GM12801 (cell line): ENCODE data around the gene SFTA2.

Experiments
- TF ChIP-seq, protein P1 (sequence below): IDR thresholded peaks from one replicate; pipeline ENCODE4 v1.5.1; 2011; ENCODE audit warnings: control low read depth; ENCODE audit not compliant: insufficient read length; ENCODE audit errors: extremely low read depth

Gene SFTA2

GRCh38 chr6:30894935-30895334 is 37.0 kb downstream of the SFTA2 start:
- TF ChIP-seq, protein P1, sequence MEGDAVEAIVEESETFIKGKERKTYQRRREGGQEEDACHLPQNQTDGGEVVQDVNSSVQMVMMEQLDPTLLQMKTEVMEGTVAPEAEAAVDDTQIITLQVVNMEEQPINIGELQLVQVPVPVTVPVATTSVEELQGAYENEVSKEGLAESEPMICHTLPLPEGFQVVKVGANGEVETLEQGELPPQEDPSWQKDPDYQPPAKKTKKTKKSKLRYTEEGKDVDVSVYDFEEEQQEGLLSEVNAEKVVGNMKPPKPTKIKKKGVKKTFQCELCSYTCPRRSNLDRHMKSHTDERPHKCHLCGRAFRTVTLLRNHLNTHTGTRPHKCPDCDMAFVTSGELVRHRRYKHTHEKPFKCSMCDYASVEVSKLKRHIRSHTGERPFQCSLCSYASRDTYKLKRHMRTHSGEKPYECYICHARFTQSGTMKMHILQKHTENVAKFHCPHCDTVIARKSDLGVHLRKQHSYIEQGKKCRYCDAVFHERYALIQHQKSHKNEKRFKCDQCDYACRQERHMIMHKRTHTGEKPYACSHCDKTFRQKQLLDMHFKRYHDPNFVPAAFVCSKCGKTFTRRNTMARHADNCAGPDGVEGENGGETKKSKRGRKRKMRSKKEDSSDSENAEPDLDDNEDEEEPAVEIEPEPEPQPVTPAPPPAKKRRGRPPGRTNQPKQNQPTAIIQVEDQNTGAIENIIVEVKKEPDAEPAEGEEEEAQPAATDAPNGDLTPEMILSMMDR, result no peak

DNA sequence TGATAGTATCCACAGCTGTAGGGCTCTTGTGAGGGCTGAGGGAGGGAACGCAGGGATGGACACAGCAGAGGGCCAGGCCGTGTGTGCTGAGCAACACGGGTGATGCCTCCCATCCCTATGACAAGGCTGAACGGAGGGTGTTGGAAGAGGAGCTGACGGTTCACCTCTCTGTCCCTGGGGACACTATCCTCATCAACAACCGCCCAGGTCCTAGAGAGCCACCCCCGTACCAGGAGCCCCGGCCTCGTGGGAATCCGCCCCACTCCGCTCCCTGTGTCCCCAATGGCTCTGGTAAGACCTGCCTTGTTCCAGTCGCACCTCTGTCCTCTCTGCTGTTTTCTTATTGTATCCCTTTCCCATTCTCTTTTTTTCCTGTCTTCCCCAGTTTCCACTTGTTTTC is 37.6 kb downstream of the SFTA2 start:
- TF ChIP-seq, protein P1, result no peak

DNA sequence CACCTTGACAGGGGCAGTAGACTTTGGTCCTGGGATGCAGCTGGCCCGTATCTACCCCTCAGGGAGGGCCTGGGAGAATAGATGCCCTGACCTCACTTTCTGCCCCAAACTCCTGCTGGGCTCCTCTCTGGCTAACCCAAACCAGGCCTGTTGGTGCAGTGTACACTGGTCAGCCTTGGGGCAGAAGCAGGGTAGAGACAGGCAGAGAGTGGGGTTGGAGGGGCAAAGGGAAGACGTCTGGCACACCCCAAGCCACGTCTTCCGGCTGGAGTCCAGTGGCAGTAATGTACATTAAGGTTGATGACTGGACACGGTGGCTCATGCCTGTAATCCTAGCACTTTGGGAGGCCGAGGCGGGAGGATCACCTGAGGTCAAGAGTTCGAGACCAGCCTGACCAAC is 38.3 kb downstream of the SFTA2 start:
- TF ChIP-seq, protein P1, result no peak

GRCh38 chr6:30893001-30893591 is 38.9 kb downstream of the SFTA2 start:
- TF ChIP-seq, protein P1, result no peak

DNA sequence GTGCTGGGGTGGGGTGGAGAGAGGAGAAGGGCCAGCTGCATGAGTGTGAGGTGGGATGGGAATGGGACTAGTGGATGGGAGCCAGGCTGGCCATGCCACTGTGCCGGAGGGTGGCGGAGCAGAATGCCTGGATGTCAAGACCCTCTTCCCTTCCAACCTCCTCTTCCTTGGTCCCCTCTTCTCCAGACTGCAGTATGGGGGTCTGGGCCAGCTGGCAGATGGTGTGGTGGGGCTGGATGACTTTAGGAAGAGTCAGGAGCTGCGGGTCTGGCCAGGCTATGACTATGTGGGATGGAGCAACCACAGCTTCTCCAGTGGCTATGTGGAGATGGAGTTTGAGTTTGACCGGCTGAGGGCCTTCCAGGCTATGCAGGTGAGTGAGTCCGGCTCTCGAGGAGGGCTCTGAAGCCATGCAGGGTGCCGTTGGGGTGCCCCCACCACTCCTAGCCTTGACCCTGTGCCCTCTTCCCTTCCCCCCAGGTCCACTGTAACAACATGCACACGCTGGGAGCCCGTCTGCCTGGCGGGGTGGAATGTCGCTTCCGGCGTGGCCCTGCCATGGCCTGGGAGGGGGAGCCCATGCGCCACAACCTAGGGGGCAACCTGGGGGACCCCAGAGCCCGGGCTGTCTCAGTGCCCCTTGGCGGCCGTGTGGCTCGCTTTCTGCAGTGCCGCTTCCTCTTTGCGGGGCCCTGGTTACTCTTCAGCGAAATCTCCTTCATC is 40.0 kb downstream of the SFTA2 start:
- TF ChIP-seq, protein P1, result no peak

DNA sequence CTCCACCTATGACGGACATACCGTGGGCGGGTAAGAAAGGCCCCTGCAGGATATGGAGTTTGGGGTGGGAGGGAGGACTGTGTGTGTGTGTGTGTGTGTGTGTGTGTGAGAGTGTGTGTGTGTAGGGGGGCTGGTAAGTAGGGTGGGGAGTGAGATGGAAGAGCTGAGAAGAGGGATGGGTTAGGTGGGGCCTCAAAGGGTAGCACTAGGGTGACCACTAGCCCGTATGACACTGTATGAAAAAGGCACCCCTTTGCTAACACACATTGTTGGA is 40.6 kb downstream of the SFTA2 start:
- TF ChIP-seq, protein P1, result no peak

DNA sequence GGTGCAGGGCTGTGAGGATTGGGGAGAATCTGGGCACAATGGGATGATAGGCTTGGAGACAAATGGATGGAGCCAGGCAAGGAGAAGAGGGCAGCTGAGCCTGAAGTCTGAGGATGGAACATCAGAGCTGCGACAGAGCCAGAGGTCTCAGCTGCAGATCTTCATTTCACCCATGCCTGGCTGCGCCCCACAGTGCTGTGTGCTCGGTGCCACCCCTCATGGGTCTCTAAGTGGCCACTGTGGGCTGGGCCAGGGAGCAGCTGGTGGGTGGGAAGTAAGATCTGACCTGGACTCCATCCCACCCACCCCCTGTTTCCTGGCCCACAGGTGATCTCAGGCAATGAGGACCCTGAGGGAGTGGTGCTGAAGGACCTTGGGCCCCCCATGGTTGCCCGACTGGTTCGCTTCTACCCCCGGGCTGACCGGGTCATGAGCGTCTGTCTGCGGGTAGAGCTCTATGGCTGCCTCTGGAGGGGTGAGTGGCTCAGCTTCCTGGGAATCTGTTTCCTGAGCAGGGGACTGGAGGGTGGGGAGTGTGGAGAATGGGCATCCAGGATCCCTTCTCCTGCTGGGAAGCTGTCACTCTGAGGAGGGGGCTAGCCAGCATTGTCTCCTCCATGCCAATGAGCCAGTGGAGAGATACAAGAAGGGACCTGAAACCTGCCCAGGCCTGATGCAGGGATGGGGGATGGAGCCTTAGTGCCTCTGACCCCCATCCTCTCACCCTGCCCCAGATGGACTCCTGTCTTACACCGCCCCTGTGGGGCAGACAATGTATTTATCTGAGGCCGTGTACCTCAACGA is 41.1 kb downstream of the SFTA2 start:
- TF ChIP-seq, protein P1, result no peak
